Retinal pigment epithelial cell (primary cell): ENCODE data around the gene ZNHIT2.
A peak's percentile ranks its signal among the peaks of the same experiment; 100 is the strongest.

Experiments
- DNase-seq: peaks from one replicate; pipeline ENCODE4 v3.0.0-alpha.2; 2010; ENCODE audit warnings: low read depth
- H3K4me3 ChIP-seq: 2 replicates; pipeline ENCODE4 v1.5.1; 2011; ENCODE audit warnings: mild to moderate bottlenecking, low read length, control low read depth, moderate library complexity
- CTCF ChIP-seq: conservative IDR thresholded peaks from 2 replicates; pipeline ENCODE4 v1.5.1; 2011; ENCODE audit warnings: low read depth, low read length, control low read depth, inconsistent platforms

ZNHIT2 gene

DNA sequence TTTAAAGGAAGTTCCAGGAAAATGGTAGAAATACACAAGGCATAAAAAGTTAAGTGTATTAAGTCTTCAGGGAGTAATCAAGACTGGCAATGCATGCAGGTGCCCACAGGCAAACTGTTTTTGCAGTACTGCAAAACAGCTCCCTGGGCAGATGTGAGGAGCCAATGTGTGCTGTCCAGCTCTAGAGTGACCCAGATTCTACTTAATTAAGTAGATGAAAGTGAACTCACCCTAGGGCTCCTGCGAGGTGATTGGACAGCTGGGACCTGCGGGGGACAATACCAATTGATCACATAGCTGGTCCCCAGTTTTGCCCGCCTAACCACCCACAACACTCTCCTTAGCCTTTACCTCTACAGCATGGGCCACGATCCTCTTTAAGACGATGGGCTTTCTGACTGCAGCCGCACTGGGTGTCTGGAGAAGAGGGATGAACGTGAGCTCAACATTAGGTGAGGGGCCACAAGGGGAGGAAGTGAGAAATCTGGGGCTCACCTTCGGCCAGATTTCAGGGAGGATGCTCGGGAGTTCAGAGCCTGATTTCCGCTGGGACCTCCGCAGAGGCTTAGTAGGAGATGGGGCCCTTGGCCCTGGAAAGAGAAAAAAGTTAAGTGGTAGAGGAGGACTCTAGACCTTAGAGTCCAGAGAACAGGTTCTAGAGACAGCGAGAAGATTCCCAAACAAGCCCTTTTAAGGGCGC is 34.2 kb downstream of the ZNHIT2 start:
- no peak for TF ChIP-seq CTCF
- peak overlapping the region; percentile 72 for H3K4me3 ChIP-seq
- no peak for DNase-seq

DNA sequence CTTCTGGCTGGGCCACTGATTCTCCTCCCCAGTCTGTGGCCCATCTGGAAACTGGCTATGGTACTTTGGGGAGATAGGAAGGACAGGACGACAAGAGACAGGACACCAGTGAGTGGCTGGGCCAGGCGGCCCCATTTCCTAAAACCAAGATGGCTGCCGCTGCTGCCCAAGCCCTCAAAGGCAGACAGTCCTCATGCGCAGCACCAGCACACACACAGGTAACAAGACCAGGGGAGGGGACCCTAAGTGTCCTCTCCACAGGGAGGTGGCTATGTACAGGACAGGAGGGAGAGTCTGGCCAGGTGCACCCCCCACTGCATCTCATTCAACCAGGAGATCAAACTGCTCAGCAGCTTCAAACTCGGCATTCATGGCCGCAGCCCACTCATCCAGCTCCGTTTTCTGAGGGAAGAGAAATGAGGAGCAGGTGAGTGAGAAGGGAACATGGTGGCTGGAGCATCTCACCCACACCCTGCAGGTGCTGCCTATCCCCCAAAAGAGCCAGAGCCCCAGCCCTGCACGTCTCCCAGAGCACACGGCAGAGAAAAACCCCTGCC is 38.6 kb downstream of the ZNHIT2 start:
- no peak for DNase-seq
- TF ChIP-seq CTCF, result no peak
- no peak overlapping the region for H3K4me3 ChIP-seq

- peak; percentile 74 for TF ChIP-seq CTCF
- H3K4me3 ChIP-seq, result no peak overlapping the region
- no peak for DNase-seq
Observed at GRCh38 chr11:65078151-65078550, 39.4 kb downstream of the ZNHIT2 start.

DNA sequence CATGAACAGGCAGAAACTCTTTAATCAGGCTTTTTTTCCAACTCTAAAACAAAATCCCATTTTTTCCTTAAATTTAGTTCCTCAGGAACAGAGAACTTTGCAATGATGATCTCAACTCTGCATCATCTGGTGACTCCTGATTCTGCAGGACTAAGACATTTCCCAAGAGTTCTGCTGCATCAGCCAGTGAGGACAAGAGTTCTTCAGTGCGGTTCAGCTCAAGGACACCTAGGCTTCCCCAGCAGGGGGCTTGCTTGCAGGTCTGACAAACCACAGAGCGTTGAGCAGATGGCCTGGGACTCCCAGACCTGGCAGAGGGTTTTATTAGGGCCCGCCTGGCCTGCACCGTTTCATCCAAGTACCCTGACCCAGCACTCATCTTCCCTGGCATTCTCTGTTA is 40.0 kb downstream of the ZNHIT2 start:
- DNase-seq, result no peak
- peak; percentile 5 for TF ChIP-seq CTCF
- no peak overlapping the region for H3K4me3 ChIP-seq

DNA sequence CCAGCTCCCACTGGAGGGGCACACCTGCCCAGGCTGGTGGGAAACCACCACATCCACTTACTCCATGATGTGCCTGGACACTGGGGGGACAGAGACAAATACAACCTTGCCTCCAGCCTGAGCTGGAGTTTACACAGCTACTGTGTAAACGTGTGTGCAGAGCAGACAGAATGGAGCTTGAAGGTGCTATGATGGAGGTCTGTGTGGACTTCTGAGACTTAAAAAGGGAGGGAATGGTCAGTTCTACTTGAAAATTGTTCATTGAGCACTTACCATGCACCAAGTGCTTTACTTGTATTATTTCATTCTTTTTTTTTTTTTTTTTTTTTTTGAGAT is 44.9 kb downstream of the ZNHIT2 start:
- no peak for DNase-seq
- H3K4me3 ChIP-seq, result no peak overlapping the region
- no peak for TF ChIP-seq CTCF

DNA sequence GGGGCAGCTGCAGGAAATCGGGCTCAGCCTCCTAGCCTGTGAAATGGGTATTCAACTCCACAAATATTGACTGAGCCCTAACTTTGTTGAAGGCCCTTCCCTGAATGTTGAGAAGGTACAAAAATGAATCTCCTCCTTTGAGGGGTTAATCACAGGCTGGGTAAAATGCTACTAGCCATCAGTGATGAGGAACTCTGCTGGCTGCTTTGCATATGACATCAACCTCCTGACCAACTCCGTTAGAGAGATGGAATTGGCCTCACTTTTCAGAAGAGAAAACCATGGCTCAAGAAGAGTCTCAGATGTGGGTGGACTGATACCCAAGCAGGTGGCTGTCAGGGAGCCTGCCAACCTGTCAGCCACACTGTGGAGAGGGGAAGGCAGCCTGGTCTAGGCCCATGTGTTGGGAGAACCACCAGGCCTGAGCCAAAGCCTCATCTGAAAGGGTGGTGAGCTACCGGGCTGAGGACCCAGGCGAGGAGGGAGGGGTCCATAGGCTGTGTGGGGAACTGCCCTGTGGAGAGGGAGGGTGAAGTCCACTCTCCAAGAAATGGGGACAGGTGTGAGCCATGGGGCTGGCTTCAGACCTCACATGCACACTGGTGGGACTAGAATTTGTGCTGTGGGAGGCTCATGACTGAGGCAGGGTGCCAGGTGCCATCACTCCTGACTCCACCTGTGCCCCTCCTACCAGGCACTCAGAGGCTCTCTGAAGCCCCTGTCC is 45.4 kb downstream of the ZNHIT2 start:
- TF ChIP-seq CTCF, result no peak
- DNase-seq, result no peak
- H3K4me3 ChIP-seq, result no peak overlapping the region

DNA sequence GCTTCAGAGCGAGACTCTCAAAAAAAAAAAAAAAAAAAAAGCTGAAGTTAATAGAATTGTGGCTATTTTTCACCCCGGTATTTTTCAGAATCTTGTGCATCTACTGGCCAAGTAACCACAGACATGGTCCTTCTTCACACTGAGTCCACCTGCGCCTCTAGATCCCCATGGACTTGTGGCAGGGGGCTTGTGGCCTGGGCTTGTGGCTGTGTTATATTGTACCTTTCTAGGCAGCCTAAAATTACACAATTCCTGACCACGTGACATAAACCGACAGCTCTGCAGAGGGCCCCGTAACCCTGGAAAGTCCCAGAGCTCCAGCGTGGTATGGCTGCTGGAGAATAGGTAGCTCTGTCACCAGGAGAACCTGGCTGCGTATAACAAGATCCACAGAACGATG is 48.3 kb downstream of the ZNHIT2 start:
- TF ChIP-seq CTCF, result no peak
- no peak overlapping the region for H3K4me3 ChIP-seq
- no peak for DNase-seq
